KOPT-K1 (cell line): ENCODE results near the gene TTF1.

Experiments
- H3K27ac ChIP-seq: fragments of 200-600 bp; sonication (generic); 2 replicates; pipeline ENCODE4 v1.5.1; 2016; ENCODE audit warnings: antibody characterized with exemption, mild to moderate bottlenecking, low read depth, low read length; ENCODE audit not compliant: poor library complexity, severe bottlenecking
- H3K36me3 ChIP-seq: fragments of 200-600 bp; sonication (generic); 2 replicates; pipeline ENCODE4 v1.5.1; 2017; ENCODE audit warnings: antibody characterized with exemption, mild to moderate bottlenecking, low read length, moderate library complexity; ENCODE audit not compliant: insufficient read depth
- H3K9me3 ChIP-seq: fragments of 200-600 bp; sonication (generic); 2 replicates; pipeline ENCODE4 v1.5.1; 2017; ENCODE audit warnings: antibody characterized with exemption, low read length, mild to moderate bottlenecking; ENCODE audit not compliant: insufficient read depth, poor library complexity, severe bottlenecking

Gene TTF1

GRCh38 chr9:132423503-132423902, 16.9 kb upstream of the TTF1 start:
- H3K27ac ChIP-seq = no peak overlapping the region
- H3K36me3 ChIP-seq = no peaks in the 10 kb centered on the region
- H3K9me3 ChIP-seq = no peaks in the 10 kb centered on the region

DNA sequence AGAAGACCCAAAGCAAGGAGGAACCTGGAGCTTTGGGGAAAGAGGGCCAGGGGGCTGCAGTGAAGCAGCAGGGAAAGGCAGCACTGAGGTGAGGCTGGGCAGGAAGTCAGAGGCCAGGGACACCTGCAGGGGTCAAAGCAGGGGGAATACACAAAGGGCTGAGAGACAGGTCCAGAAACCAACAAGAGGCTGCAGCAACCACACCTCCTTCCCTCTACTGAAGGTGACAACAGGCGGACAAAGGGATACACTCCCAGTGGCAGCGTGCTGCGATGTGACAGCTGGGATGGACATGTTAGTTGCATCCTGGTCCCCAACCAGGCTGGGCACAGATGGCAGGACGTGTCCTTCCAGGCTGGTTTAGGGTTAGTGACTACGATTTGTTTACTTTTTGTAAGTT, 15.9 kb upstream of the TTF1 start:
- Histone ChIP-seq H3K27ac (no peak overlapping the region), H3K9me3 (no peaks in the 10 kb centered on the region), H3K36me3 (no peaks in the 10 kb centered on the region)

DNA sequence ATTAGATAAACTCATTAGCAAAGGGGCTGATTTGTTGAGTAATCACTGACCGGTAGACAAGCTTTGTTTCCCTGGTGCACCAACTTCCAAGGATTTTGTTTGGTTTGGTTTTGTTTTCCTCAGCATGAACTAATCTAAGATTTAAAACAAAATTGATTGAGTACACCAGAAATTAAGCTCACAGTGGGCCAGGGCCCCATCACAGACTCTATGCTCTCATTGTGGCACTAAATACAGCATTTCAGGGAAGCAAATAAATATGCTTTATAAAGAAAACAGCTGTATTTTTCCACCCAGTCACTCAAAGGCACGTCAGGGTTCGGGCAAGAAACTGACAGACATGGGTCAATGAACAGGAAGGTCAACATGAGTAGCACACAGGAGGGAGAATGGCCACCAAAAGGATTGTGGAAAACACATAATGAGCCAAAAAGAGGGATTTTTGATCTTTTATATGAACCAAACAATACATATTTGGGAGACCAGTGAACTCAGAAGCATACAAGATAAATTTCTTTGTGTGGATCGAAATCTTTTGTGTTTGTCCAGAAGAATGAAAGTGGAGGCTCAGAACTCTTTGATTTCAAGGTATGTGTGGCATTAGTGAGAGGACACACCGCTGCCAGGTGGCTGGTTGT, 12.2 kb upstream of the TTF1 start:
- Histone ChIP-seq H3K27ac (no peak overlapping the region), H3K9me3 (no peaks in the 10 kb centered on the region), H3K36me3 (no peaks in the 10 kb centered on the region)

GRCh38 chr9:132415181-132415580, 8.5 kb upstream of the TTF1 start:
- no peak overlapping the region for H3K27ac ChIP-seq
- no peaks in the 10 kb centered on the region for H3K9me3 ChIP-seq
- H3K36me3 ChIP-seq = no peaks in the 10 kb centered on the region

GRCh38 chr9:132414731-132415130, 8.1 kb upstream of the TTF1 start:
- Histone ChIP-seq H3K36me3 (no peaks in the 10 kb centered on the region), H3K27ac (no peak overlapping the region), H3K9me3 (no peaks in the 10 kb centered on the region)

DNA sequence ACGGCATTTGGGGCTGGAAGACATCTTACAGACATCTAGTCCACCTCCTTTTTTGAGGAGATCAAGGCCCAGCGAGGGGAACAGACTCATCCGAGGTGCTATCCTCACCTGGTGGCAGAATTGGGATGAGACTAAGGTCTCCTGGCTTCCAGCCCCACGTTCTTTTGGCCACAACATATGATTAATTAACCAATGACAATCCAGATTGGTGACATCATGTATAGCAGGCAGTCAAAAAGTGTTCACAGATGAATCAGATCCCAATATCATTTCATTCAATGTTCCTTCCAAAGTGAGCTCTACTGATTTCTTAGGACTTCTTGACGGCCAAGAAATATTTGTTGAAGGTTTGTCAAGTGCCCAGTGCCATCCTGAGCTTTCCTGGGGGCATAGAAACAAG, 7.3 kb upstream of the TTF1 start:
- H3K9me3 ChIP-seq = no peaks in the 10 kb centered on the region
- H3K36me3 ChIP-seq = no peaks in the 10 kb centered on the region
- H3K27ac ChIP-seq = no peak overlapping the region

DNA sequence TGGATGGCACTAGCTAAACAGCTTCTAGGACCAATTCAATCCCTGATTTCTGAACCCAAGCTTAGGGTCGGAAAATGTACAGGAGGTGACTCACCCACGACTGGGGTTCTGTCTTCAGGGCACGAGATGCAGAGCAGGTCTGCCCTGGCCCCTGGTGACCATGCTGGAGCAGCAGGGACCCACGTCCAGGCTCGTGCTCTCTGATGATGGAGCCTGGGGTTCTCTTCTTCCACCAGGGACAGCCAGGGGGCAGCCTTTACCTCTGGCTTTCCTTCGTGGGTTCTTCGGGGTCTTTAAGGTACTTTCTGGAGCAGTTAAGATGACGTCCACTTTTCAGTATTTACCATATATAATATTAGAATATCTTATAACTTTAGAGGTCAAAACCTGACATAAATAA, 5.4 kb upstream of the TTF1 start:
- H3K36me3 ChIP-seq = no peaks in the 10 kb centered on the region
- no peak overlapping the region for H3K27ac ChIP-seq
- no peaks in the 10 kb centered on the region for H3K9me3 ChIP-seq

GRCh38 chr9:132411091-132411508, 4.5 kb upstream of the TTF1 start:
- no peak overlapping the region for H3K27ac ChIP-seq
- H3K36me3 ChIP-seq = no peaks in the 10 kb centered on the region
- H3K9me3 ChIP-seq = no peaks in the 10 kb centered on the region

GRCh38 chr9:132410642-132411041, 4.0 kb upstream of the TTF1 start:
- Histone ChIP-seq H3K36me3 (no peaks in the 10 kb centered on the region), H3K9me3 (no peaks in the 10 kb centered on the region), H3K27ac (no peak overlapping the region)

DNA sequence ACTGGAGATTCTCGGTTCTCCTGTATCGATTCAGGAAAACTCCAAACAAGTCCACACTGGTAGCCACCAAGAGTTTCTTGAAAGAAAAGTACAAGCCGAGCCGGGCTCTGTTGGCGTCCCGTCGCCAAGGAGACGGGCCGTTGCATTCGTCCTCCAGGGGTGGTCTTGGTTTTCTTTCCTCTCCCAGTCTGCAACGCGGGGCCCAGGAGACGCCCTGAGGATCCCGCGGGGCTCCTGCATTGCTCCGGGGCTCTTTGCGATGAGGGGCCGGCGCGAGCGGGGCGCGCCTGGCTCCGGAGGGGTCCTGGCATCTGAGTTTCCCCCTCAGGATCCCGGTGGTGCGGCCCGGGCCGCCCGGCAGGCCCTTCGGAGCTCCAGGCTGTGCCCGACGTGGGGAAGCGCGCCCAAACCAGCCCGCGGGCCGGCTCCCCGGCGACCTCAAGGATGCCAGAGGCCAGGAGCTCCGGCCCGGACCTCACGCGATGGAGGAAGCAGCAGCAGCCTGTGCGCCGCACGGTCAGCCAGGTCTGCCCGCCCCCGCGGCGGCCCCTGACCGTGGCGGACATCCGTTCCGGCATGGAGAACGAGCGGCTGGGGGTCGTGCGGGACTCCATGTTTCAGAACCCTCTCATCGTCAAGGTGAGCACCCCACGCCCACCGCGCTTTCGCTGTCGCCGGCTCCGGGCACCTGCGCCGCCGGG, 3.3 kb upstream of the TTF1 start, which contains the start of gene CFAP77:
Gene CFAP77, plus strand, starts transcription at position 384 of the 701 bp plus-strand sequence. Its CDS starts 61 bp downstream, at position 445.
- Histone ChIP-seq H3K36me3 (no peaks in the 10 kb centered on the region), H3K9me3 (no peaks in the 10 kb centered on the region), H3K27ac (no peak within 1 kb of the TSS)

DNA sequence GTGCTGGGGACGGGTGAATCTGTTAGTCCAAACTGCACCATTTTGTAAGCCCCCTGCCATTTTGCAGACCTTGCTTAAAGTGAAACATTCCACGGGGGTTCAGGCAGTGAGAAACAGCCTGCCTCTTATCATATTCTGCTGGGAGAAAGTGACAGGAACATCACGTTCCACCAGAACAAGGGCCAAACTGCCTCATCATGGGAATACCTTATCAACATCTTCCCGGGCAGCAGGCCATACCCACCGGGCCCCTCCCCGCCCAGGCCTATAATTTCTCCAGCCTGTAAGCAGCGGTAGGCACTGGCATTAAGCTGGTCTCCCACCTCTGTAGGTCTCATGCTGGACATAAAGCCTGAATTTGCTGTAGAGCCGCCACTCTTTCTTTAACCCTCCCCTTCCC, 1.9 kb upstream of the TTF1 start:
- Histone ChIP-seq H3K9me3 (no peaks in the 10 kb centered on the region), H3K36me3 (peaks cover 3% of the 10 kb centered on the region; the same call in 1 of the 2 replicates), H3K27ac (no peak overlapping the region)

GRCh38 chr9:132407196-132407595, 556 bp upstream of the TTF1 start:
- Histone ChIP-seq H3K9me3 (no peaks in the 10 kb centered on the region), H3K27ac (peak overlapping the region; percentile 95)

GRCh38 chr9:132404228-132404881, 2.3 kb downstream of the TTF1 start:
- Histone ChIP-seq H3K36me3 (peaks cover 44% of the 10 kb centered on the region), H3K9me3 (no peaks in the 10 kb centered on the region), H3K27ac (peak overlapping the region; percentile 95)

More at GRCh38 chr9:132407196-132407595, 556 bp upstream of the TTF1 start:
- peaks cover 16% of the 10 kb centered on the region for H3K36me3 ChIP-seq

DNA sequence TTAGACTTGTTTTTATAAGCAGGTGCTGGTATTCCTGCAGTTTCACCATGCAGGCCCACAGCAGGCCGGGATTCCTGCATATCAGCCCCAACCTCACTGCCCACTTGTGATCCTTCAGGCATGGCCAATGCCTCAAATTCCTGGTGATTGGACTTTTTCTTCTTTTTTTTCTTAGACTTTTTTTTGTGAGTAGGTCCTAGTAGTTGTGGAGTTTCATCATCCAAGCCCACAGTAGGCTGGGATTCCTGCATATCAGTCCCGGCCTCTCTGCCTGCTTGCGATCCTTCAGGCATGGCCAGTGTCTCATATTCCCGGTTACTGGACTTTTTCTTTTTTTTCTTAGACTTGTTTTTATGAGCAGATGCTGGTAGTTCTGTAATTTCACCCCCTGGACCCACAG, 4.8 kb downstream of the TTF1 start:
- no peaks in the 10 kb centered on the region for H3K9me3 ChIP-seq
- H3K27ac ChIP-seq = peak overlapping the region; percentile 95
- H3K36me3 ChIP-seq = peaks cover 69% of the 10 kb centered on the region

DNA sequence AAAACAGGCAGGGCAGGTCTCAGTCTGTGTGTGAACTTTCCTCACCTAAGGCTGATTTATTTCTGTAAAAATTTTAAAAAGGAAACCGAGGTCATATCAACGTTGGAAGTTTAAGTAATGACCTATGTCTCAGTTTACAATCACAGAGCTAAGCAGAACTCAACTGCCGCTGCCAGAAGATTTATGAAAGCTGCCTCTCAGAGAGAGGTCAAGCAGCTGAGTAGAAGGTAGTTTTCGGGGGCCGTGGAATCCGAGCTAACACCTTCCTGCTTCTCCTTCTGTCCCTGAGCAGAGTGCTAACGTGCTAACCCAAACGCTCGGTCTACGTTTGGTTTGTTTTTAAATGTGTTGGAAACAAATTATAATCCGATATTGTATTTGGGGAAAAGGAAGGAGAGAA, 11.1 kb downstream of the TTF1 start:
- H3K36me3 ChIP-seq = peaks cover 96% of the 10 kb centered on the region
- H3K9me3 ChIP-seq = no peaks in the 10 kb centered on the region
- H3K27ac ChIP-seq = no peak overlapping the region
